ENCODE measurements around the gene RAD51B. TPM values are rescaled to one million over a fixed set of nuclear protein-coding genes. Genes with fewer than 3 reads are reported as not detected.

RAD51B gene
- total RNA-seq, 4 donors from 2014 or later: 8.9 to 30.3 (median 10.4) TPM

- no peak for DNase-seq (ENCODE audit: low spot score)
- peak; percentile 25 for ATAC-seq (ENCODE audit: low FRiP score)
- TF ChIP-seq CTCF (IDR thresholded peaks at IDR 0.05): no peak
Observed at GRCh38 chr14:68511129-68512047, 691.8 kb downstream of the RAD51B start.

GRCh38 chr14:68512088-68512487, 692.5 kb downstream of the RAD51B start:
- DNase-seq (ENCODE audit: low spot score): no peak

GRCh38 chr14:68513137-68513536, 693.6 kb downstream of the RAD51B start:
- ATAC-seq (ENCODE audit: low FRiP score) (no peak), DNase-seq (ENCODE audit: low spot score) (no peak)
- TF ChIP-seq CTCF (IDR thresholded peaks at IDR 0.05): no peak

More at GRCh38 chr14:68512088-68512487, 692.5 kb downstream of the RAD51B start:
- peak; percentile 45 for ATAC-seq (ENCODE audit: low FRiP score)
- TF ChIP-seq CTCF (IDR thresholded peaks at IDR 0.05): no peak

- DNase-seq (ENCODE audit: low spot score) (no peak), ATAC-seq (ENCODE audit: low FRiP score) (no peak)
- TF ChIP-seq CTCF (IDR thresholded peaks at IDR 0.05): no peak
Observed at GRCh38 chr14:68513838-68514607, 694.4 kb downstream of the RAD51B start.

- DNase-seq (ENCODE audit: low spot score) (no peak), ATAC-seq (ENCODE audit: low FRiP score) (no peak)
- TF ChIP-seq CTCF (IDR thresholded peaks at IDR 0.05): no peak
Observed at GRCh38 chr14:68514608-68515194, 695.1 kb downstream of the RAD51B start.

GRCh38 chr14:68516342-68516741, 696.8 kb downstream of the RAD51B start:
- no peak for ATAC-seq (ENCODE audit: low FRiP score)
- no peak for TF ChIP-seq CTCF (IDR thresholded peaks at IDR 0.05)
- DNase-seq (ENCODE audit: low spot score): no peak

Data from omental fat pad (tissue), 4 donors.